HG03039 (cell line): ENCODE data around the gene RNGTT.

Experiments
- ATAC-seq: cut with Tn5 transposase; IDR thresholded peaks from one replicate; pipeline ENCODE4 v1.9.1; 2021; ENCODE audit warnings: mild to moderate bottlenecking, moderate library complexity; ENCODE audit not compliant: unreplicated experiment

Gene RNGTT

GRCh38 chr6:88616380-88616779 is 347.0 kb downstream of the RNGTT start:
- ATAC-seq: no peak

- no peak for ATAC-seq
Measured at GRCh38 chr6:88614316-88614877, 349.0 kb downstream of the RNGTT start.

GRCh38 chr6:88612631-88613030 is 350.8 kb downstream of the RNGTT start:
- ATAC-seq: no peak

- no peak for ATAC-seq
Measured at GRCh38 chr6:88611721-88612120, 351.7 kb downstream of the RNGTT start.

- no peak for ATAC-seq
Measured at GRCh38 chr6:88609983-88610382, 353.4 kb downstream of the RNGTT start.

- ATAC-seq: no peak
Measured at GRCh38 chr6:88605271-88605670, 358.1 kb downstream of the RNGTT start.

GRCh38 chr6:88599571-88599970 is 363.8 kb downstream of the RNGTT start:
- ATAC-seq: no peak

GRCh38 chr6:88596801-88597200 is 366.6 kb downstream of the RNGTT start:
- no peak for ATAC-seq

- ATAC-seq: no peak
Measured at GRCh38 chr6:88588938-88589337, 374.5 kb downstream of the RNGTT start.

GRCh38 chr6:88587150-88587520 is 376.3 kb downstream of the RNGTT start:
- no peak for ATAC-seq

- no peak for ATAC-seq
Measured at GRCh38 chr6:88586371-88587149, 376.9 kb downstream of the RNGTT start.

GRCh38 chr6:88585276-88585692 is 378.1 kb downstream of the RNGTT start:
- ATAC-seq: no peak

- no peak for ATAC-seq
Measured at GRCh38 chr6:88584581-88585275, 378.7 kb downstream of the RNGTT start.

GRCh38 chr6:88577461-88577860 is 386.0 kb downstream of the RNGTT start:
- no peak for ATAC-seq

GRCh38 chr6:88575536-88575935 is 387.9 kb downstream of the RNGTT start:
- ATAC-seq: no peak

GRCh38 chr6:88574651-88575050 is 388.8 kb downstream of the RNGTT start:
- no peak for ATAC-seq

GRCh38 chr6:88574031-88574430 is 389.4 kb downstream of the RNGTT start:
- no peak for ATAC-seq

- no peak for ATAC-seq
Measured at GRCh38 chr6:88573561-88573960, 389.9 kb downstream of the RNGTT start.

GRCh38 chr6:88572449-88573139 is 390.8 kb downstream of the RNGTT start:
- ATAC-seq: no peak

GRCh38 chr6:88569959-88570358 is 393.5 kb downstream of the RNGTT start:
- ATAC-seq: no peak

- no peak for ATAC-seq
Measured at GRCh38 chr6:88567696-88568095, 395.7 kb downstream of the RNGTT start.
